K562 (cell line): Measurements from ENCODE around the gene PEAR1. TPM values are rescaled to one million over a fixed set of nuclear protein-coding genes. Genes with fewer than 3 reads are reported as not detected.

Experiments used
- AFF1 ChIP-seq, 2 experiments: fragments of 450-650 bp; IDR thresholded peaks; 2 replicates each; pipeline ENCODE4 v1.6.1; 2018; ENCODE audit warnings: mild to moderate bottlenecking in 2 of 2, low read depth in 1 of 2; ENCODE audit not compliant: partially characterized antibody in 2 of 2
- CC2D1A ChIP-seq: fragments of 450-650 bp; IDR thresholded peaks from 2 replicates; pipeline ENCODE4 v1.6.1; 2017; ENCODE audit warnings: mild to moderate bottlenecking
- CREBBP ChIP-seq: IDR thresholded peaks from one replicate; pipeline ENCODE4 v1.6.1; 2012; ENCODE audit warnings: low read depth, mild to moderate bottlenecking, control low read depth, inconsistent platforms, low read length
- CREM ChIP-seq: IDR thresholded peaks from 2 replicates; pipeline ENCODE4 v1.6.1; 2014; ENCODE audit warnings: antibody characterized with exemption, low read depth
- FOXJ3 ChIP-seq: sonication (generic); formaldehyde crosslinking; IDR thresholded peaks from 2 replicates; pipeline ENCODE4 v1.4.0; 2020; ENCODE audit warnings: mild to moderate bottlenecking, missing genetic modification reagents
- JUND ChIP-seq, 2 experiments: IDR thresholded peaks; 2 replicates in 1 of 2; 3 replicates in 1 of 2; pipeline ENCODE4 v1.6.1; 2011; ENCODE audit warnings: borderline replicate concordance in 2 of 2, low read depth in 2 of 2, low read length in 2 of 2, improper control_type of control experiment in 1 of 2, missing biosample characterization in 1 of 2, missing genetic modification characterization in 1 of 2, missing genetic modification reagents in 1 of 2
- MCM5 ChIP-seq: fragments of 450-650 bp; IDR thresholded peaks from 2 replicates; pipeline ENCODE4 v1.6.1; 2016; ENCODE audit warnings: low read depth
- MYC ChIP-seq, 2 experiments: fragments of 250-450 bp in 1 of 2; sonication (Bioruptor Pico) in 1 of 2; IDR thresholded peaks; 2 replicates each; pipeline versions ENCODE4 v1.5.1 to v1.6.1; 2012 to 2021; ENCODE audit warnings: low read depth in 2 of 2, borderline replicate concordance in 1 of 2, improper control_type of control experiment in 1 of 2, low read length in 1 of 2, mild to moderate bottlenecking in 1 of 2, moderate library complexity in 1 of 2
- NCOA4 ChIP-seq: fragments of 450-650 bp; IDR thresholded peaks from 2 replicates; pipeline ENCODE4 v1.6.1; 2018; ENCODE audit warnings: mild to moderate bottlenecking; ENCODE audit not compliant: partially characterized antibody
- SMAD4 ChIP-seq: fragments of 250-450 bp; sonication (Bioruptor Pico); conservative IDR thresholded peaks from 2 replicates; pipeline ENCODE4 v1.8.0; 2021; ENCODE audit warnings: inconsistent platforms, mild to moderate bottlenecking, moderate library complexity
- SP1 ChIP-seq: sonication (generic); formaldehyde crosslinking; IDR thresholded peaks from 2 replicates; pipeline ENCODE4 v1.8.1; 2022; ENCODE audit warnings: mild to moderate bottlenecking, missing genetic modification reagents
- SREBF1 ChIP-seq: fragments of 150-350 bp; IDR thresholded peaks from 2 replicates; pipeline ENCODE4 v1.6.1; 2014; ENCODE audit warnings: antibody characterized with exemption, low read depth, low read length, borderline replicate concordance
- TEAD4 ChIP-seq, 2 experiments: sonication (generic) in 1 of 2; formaldehyde crosslinking in 1 of 2; IDR thresholded peaks; 2 replicates each; pipeline versions ENCODE4 v1.6.1 to v1.8.0; 2012 to 2022; ENCODE audit warnings: borderline replicate concordance in 1 of 2, inconsistent platforms in 1 of 2, low read length in 1 of 2, mild to moderate bottlenecking in 1 of 2, missing genetic modification reagents in 1 of 2
- ZBTB17 ChIP-seq: fragments of 450-650 bp; formaldehyde crosslinking; IDR thresholded peaks from 2 replicates; pipeline ENCODE4 v1.4.0; 2020; ENCODE audit warnings: mild to moderate bottlenecking
- ZNF23 ChIP-seq: fragments of 250-450 bp; sonication (Bioruptor Pico); IDR thresholded peaks from 2 replicates; pipeline ENCODE4 v1.4.0; 2020; ENCODE audit warnings: mild to moderate bottlenecking
- ZNF431 ChIP-seq: sonication (generic); formaldehyde crosslinking; IDR thresholded peaks from 2 replicates; pipeline ENCODE4 v1.8.0; 2022; ENCODE audit warnings: mild to moderate bottlenecking, missing genetic modification reagents
- ZNF785 ChIP-seq: fragments of 250-450 bp; sonication (Bioruptor Pico); IDR thresholded peaks from 2 replicates; pipeline ENCODE4 v1.4.0; 2020; ENCODE audit warnings: mild to moderate bottlenecking
- polyA plus RNA-seq, 8 experiments: library from polyadenylated mRNA; depleted of rRNA in 4 of 8; stranded (reverse) in 5 of 8; unstranded in 3 of 8; fragments of >200 nt; fragmentation: Nextera tagmentation in 2 of 8; fragmentation: Illumina TruSeq in 1 of 8; extraction: Ambion mirVana in 2 of 8; extraction: Trizol in 1 of 8; gene quantifications; 2 replicates each; pipeline versions ENCODE4 v1.2.1 to v1.2.3, GENCODE V29; 2011 to 2014; ENCODE audit warnings: inconsistent platforms in 1 of 8, missing spikeins in 1 of 8
- total RNA-seq, 7 experiments: library from RNA; depleted of rRNA in 6 of 7; stranded (reverse); fragments of >200 nt in 6 of 7; fragmentation: Illumina TruSeq in 2 of 7; extraction: Trizol in 2 of 7; gene quantifications; 2 replicates each; pipeline versions ENCODE4 v1.2.1 to v1.2.3, GENCODE V29; 2011 to 2021; ENCODE audit warnings: low replicate concordance in 1 of 7
- TF ChIP-seq, protein P1 (sequence below): IDR thresholded peaks from 2 replicates; pipeline ENCODE4 v1.6.1; 2014; ENCODE audit warnings: antibody characterized with exemption
- TF ChIP-seq, protein P2 (sequence below): sonication (generic); formaldehyde crosslinking; IDR thresholded peaks from 2 replicates; pipeline ENCODE4 v1.5.0; 2020; ENCODE audit warnings: missing genetic modification reagents
- TF ChIP-seq, protein P3 (sequence below): fragments of 250-450 bp; sonication (Bioruptor Pico); IDR thresholded peaks from 2 replicates; pipeline ENCODE4 v1.6.1; 2021; ENCODE audit warnings: mild to moderate bottlenecking

The PEAR1 gene
- total and polyA plus RNA-seq, 9 of the 15 experiments (the other 6 are each of a cell fraction or from before 2014, with no cell fraction given): 0.87 to 13.9 (median 6.1) TPM

- TF ChIP-seq, protein P1, sequence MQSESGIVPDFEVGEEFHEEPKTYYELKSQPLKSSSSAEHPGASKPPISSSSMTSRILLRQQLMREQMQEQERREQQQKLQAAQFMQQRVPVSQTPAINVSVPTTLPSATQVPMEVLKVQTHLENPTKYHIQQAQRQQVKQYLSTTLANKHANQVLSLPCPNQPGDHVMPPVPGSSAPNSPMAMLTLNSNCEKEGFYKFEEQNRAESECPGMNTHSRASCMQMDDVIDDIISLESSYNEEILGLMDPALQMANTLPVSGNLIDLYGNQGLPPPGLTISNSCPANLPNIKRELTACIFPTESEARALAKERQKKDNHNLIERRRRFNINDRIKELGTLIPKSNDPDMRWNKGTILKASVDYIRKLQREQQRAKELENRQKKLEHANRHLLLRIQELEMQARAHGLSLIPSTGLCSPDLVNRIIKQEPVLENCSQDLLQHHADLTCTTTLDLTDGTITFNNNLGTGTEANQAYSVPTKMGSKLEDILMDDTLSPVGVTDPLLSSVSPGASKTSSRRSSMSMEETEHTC: peak; percentile 79; the same call in 1 of the 2 replicates
- no peak for TF ChIP-seq NCOA4
- peak; percentile 85; the same call in 1 of the 2 replicates for TF ChIP-seq CC2D1A
- 0 out of 2 replicates have a peak, but pooled peaks have one; percentile 30 for TF ChIP-seq SREBF1
- peak in 1 of 2 experiments; percentile 65 for TF ChIP-seq AFF1 (IDR thresholded peaks at IDR 0.05; ENCODE audit: low read depth in 1 of 2, partially characterized antibody in 2 of 2)
- TF ChIP-seq, protein P2, sequence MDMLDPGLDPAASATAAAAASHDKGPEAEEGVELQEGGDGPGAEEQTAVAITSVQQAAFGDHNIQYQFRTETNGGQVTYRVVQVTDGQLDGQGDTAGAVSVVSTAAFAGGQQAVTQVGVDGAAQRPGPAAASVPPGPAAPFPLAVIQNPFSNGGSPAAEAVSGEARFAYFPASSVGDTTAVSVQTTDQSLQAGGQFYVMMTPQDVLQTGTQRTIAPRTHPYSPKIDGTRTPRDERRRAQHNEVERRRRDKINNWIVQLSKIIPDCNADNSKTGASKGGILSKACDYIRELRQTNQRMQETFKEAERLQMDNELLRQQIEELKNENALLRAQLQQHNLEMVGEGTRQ (CRISPR knock-in tag): peak; percentile 73
- TF ChIP-seq, protein P3, sequence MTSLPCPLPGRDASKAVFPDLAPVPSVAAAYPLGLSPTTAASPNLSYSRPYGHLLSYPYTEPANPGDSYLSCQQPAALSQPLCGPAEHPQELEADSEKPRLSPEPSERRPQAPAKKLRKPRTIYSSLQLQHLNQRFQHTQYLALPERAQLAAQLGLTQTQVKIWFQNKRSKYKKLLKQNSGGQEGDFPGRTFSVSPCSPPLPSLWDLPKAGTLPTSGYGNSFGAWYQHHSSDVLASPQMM (CRISPR knock-in tag): no peak
- TF ChIP-seq ZNF431 (CRISPR knock-in tag): no peak
- TF ChIP-seq FOXJ3: no peak
- no peak for TF ChIP-seq CREBBP
- peak; percentile 68 for TF ChIP-seq JUND (IDR thresholded peaks at IDR 0.05; ENCODE audit: borderline replicate concordance, low read depth, low read length)
- no peak; the same call in 2 of the 3 replicates for TF ChIP-seq JUND (tag; IDR thresholded peaks at IDR 0.05; ENCODE audit: borderline replicate concordance, low read depth, low read length)
- 0 out of 2 replicates have a peak, but pooled peaks have one; percentile 30 for TF ChIP-seq SMAD4 (CRISPR knock-in tag)
- TF ChIP-seq MCM5: no peak
- no peak for TF ChIP-seq ZNF785 (CRISPR knock-in tag)
- peak; percentile 38; the same call in 1 of the 2 replicates for TF ChIP-seq SP1 (CRISPR knock-in tag)
- no peak for TF ChIP-seq ZNF23 (CRISPR knock-in tag)
- TF ChIP-seq CREM: peak; percentile 35; the same call in 1 of the 2 replicates
- TF ChIP-seq TEAD4 (IDR thresholded peaks at IDR 0.05; ENCODE audit: low read length): no peak
- no peak for TF ChIP-seq TEAD4 (CRISPR knock-in tag; IDR thresholded peaks at IDR 0.05; ENCODE audit: borderline replicate concordance)
- TF ChIP-seq ZBTB17 (CRISPR knock-in tag): 0 out of 2 replicates have a peak, but pooled peaks have one; percentile 38
- TF ChIP-seq MYC (IDR thresholded peaks at IDR 0.05; ENCODE audit: low read depth, low read length): no peak
- 0 out of 2 replicates have a peak, but pooled peaks have one; percentile 43 for TF ChIP-seq MYC (CRISPR knock-in tag; IDR thresholded peaks at IDR 0.05; ENCODE audit: borderline replicate concordance, low read depth)
These were observed 3.5 kb upstream of the PEAR1 start (continued) for GRCh38 chr1:156889802-156890580.
